Hepatocyte (in vitro differentiated cells): ENCODE data around the gene ZSCAN10. TPM values are rescaled to one million over a fixed set of nuclear protein-coding genes. Genes with fewer than 3 reads are reported as not detected.
A peak's percentile ranks its signal among the peaks of the same experiment; 100 is the strongest.

Source experiments
- DNase-seq: peaks from one replicate; pipeline ENCODE4 v3.0.0-alpha.2; 2016; ENCODE audit warnings: low spot score
- H2AFZ ChIP-seq: fragments of 200-600 bp; sonication (generic); 2 replicates; pipeline ENCODE4 v1.6.0; 2016; ENCODE audit warnings: antibody characterized with exemption, mild to moderate bottlenecking
- H3K27ac ChIP-seq: fragments of 200-600 bp; sonication (generic); 2 replicates; pipeline ENCODE4 v1.5.1; 2016; ENCODE audit warnings: mild to moderate bottlenecking
- H3K27me3 ChIP-seq: fragments of 200-600 bp; sonication (generic); 2 replicates; pipeline ENCODE4 v1.6.1; 2016
- H3K36me3 ChIP-seq: fragments of 200-600 bp; sonication (generic); replicated peaks from 2 replicates; pipeline ENCODE4 v1.5.1; 2016; ENCODE audit warnings: low read depth; ENCODE audit not compliant: insufficient read depth
- H3K4me1 ChIP-seq: fragments of 200-600 bp; sonication (generic); 2 replicates; pipeline ENCODE4 v1.5.1; 2016; ENCODE audit warnings: mild to moderate bottlenecking, moderate library complexity; ENCODE audit not compliant: insufficient read depth
- H3K4me2 ChIP-seq: fragments of 200-600 bp; sonication (generic); 2 replicates; pipeline ENCODE4 v1.6.0; 2016
- H3K4me3 ChIP-seq: fragments of 200-600 bp; sonication (generic); 2 replicates; pipeline ENCODE4 v1.5.1; 2016; ENCODE audit warnings: mild to moderate bottlenecking
- H3K79me2 ChIP-seq: fragments of 200-600 bp; sonication (generic); 2 replicates; pipeline ENCODE4 v1.6.0; 2017; ENCODE audit warnings: mild to moderate bottlenecking
- H3K9me2 ChIP-seq: fragments of 200-600 bp; sonication (generic); replicated peaks from 2 replicates; pipeline ENCODE4 v1.6.0; 2017; ENCODE audit warnings: mild to moderate bottlenecking; ENCODE audit not compliant: insufficient read depth
- H3K9me3 ChIP-seq: fragments of 200-600 bp; sonication (generic); 2 replicates; pipeline ENCODE4 v1.5.1; 2016; ENCODE audit warnings: low read depth, mild to moderate bottlenecking
- H4K20me1 ChIP-seq: fragments of 200-600 bp; sonication (generic); 2 replicates; pipeline ENCODE4 v1.6.0; 2016; ENCODE audit warnings: mild to moderate bottlenecking; ENCODE audit not compliant: insufficient read depth, poor library complexity, severe bottlenecking
- EZH2 ChIP-seq: fragments of 200-600 bp; sonication (generic); IDR thresholded peaks from 2 replicates; pipeline ENCODE4 v1.6.1; 2016; ENCODE audit warnings: antibody characterized with exemption, mild to moderate bottlenecking, borderline replicate concordance
- EZH2phosphoT487 ChIP-seq: fragments of 200-600 bp; sonication (generic); IDR thresholded peaks from one replicate; pipeline ENCODE4 v1.6.1; 2018; ENCODE audit warnings: antibody characterized with exemption, mild to moderate bottlenecking, low read depth, moderate library complexity; ENCODE audit not compliant: unreplicated experiment, severe bottlenecking
- WGBS: methylation state at CpG from one replicate; pipeline ENCODE4 v1.1.6; 2016; ENCODE audit warnings: low lambda C conversion rate; ENCODE audit errors: missing lambda C conversion rate; 5-methylcytosine and 5-hydroxymethylcytosine counted together
- polyA plus RNA-seq: library from polyadenylated mRNA; unstranded; fragments of >200 nt; fragmentation: Nextera tagmentation; extraction: Ambion mirVana; gene quantifications from 2 replicates; pipeline ENCODE4 v1.2.1, GENCODE V29; 2016
- total RNA-seq: library from RNA; depleted of rRNA; stranded (reverse); fragments of >200 nt; gene quantifications from 2 replicates; pipeline ENCODE4 v1.2.3, GENCODE V29; 2014
- TF ChIP-seq, protein P1 (sequence below): fragments of 200-600 bp; sonication (generic); IDR thresholded peaks from 2 replicates; pipeline ENCODE4 v1.5.1; 2016; ENCODE audit warnings: antibody characterized with exemption, mild to moderate bottlenecking; ENCODE audit not compliant: poor library complexity

The ZSCAN10 gene
- total and polyA plus RNA-seq, 2 experiments from 2014 or later: not detected

DNA sequence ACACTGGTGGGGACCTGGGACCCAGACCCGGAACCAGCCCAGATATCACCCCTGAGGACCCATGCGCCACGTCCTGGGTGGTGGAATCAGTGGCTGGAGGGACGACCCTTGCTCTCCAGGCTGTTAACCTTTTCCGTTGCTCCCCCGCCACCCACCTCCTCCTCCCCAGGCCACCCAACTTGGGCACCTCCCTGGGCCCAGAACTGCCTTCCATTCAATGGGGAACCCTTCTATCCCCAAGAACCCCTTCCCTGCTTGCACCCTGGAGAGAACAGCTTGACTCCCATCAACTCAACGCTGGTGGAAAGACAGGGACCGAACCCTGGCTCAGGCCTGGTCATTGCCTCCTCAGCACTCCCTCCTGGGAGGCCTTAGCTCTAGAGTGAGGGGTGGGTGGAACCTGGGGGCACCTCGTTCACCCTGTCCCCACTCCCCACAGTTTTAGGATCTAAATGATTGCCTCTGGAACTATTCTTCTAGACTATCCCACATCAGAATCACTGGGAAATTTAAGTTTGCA is 39.3 kb downstream of the ZSCAN10 start:
- 89% methylated on average over 3 of the region's 9 CpGs for WGBS
- peak overlapping the region; percentile 87 for H3K27ac ChIP-seq

DNA sequence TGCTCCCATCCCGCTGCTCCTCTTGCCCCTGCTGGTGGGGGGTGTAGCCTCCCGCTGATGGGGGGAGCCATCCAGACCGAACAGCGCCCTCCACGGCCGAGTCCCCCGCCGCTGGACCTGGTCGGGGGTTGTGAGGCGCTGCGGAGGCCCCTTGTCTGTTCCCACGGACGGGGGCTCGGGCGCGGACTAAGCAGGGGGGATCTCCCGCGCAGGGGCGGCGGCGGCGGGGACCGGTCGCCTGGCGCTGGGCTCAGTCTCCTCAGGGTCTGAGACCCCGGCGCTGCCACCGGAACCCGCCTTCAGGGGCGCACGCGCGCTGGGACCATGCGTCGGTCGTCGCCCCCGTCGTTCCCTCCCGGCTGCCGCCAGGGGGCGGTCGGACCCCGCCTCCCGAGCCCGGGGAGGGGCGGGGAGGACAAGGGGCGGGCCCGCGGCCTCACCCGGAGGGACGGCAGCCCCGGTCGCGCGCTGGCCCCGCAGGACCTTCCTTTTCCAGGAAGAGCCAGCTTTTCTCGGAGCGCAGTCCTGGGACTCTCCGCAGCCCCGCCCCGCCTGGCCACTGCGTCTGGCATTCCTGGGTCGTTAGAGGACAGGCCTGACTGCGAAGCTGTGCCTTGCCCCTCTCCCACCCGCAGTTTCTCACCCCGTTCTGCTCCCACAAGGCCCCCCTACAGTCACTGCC is 39.9 kb downstream of the ZSCAN10 start:
- Histone ChIP-seq H3K4me1 (peaks cover 9% of the 10 kb centered on the region), H3K9me3 (no peaks in the 10 kb centered on the region), H3K27me3 (no peaks in the 10 kb centered on the region), H3K4me2 (peak overlapping the region; percentile 99), H4K20me1 (no peaks in the 10 kb centered on the region), H3K79me2 (no peaks in the 10 kb centered on the region), H3K27ac (peak overlapping the region; percentile 87), H3K4me3 (peak overlapping the region; percentile 88), H2AFZ (peak overlapping the region; percentile 89), H3K9me2 (no peaks in the 10 kb centered on the region), H3K36me3 (no peaks in the 10 kb centered on the region)
- peak; percentile 97 for DNase-seq
- no peak for TF ChIP-seq EZH2
- TF ChIP-seq, protein P1, sequence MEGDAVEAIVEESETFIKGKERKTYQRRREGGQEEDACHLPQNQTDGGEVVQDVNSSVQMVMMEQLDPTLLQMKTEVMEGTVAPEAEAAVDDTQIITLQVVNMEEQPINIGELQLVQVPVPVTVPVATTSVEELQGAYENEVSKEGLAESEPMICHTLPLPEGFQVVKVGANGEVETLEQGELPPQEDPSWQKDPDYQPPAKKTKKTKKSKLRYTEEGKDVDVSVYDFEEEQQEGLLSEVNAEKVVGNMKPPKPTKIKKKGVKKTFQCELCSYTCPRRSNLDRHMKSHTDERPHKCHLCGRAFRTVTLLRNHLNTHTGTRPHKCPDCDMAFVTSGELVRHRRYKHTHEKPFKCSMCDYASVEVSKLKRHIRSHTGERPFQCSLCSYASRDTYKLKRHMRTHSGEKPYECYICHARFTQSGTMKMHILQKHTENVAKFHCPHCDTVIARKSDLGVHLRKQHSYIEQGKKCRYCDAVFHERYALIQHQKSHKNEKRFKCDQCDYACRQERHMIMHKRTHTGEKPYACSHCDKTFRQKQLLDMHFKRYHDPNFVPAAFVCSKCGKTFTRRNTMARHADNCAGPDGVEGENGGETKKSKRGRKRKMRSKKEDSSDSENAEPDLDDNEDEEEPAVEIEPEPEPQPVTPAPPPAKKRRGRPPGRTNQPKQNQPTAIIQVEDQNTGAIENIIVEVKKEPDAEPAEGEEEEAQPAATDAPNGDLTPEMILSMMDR: peak; percentile 87
- under 1% methylated on average over 35 of the region's 67 CpGs for WGBS

More for the DNA sequence above, 39.3 kb downstream of the ZSCAN10 start:
- DNase-seq: no peak
- no peak for TF ChIP-seq EZH2
- TF ChIP-seq EZH2phosphoT487: no peak
- TF ChIP-seq, protein P1: no peak
- H3K9me2 ChIP-seq: no peaks in the 10 kb centered on the region
- peak overlapping the region; percentile 54 for H2AFZ ChIP-seq
- H3K4me3 ChIP-seq: no peak overlapping the region
- H3K4me2 ChIP-seq: peak overlapping the region; percentile 99
- no peaks in the 10 kb centered on the region for H4K20me1 ChIP-seq
- no peaks in the 10 kb centered on the region for H3K79me2 ChIP-seq
- no peaks in the 10 kb centered on the region for H3K27me3 ChIP-seq
- no peaks in the 10 kb centered on the region for H3K9me3 ChIP-seq
- peaks cover 12% of the 10 kb centered on the region for H3K4me1 ChIP-seq
- no peaks in the 10 kb centered on the region for H3K36me3 ChIP-seq

DNA sequence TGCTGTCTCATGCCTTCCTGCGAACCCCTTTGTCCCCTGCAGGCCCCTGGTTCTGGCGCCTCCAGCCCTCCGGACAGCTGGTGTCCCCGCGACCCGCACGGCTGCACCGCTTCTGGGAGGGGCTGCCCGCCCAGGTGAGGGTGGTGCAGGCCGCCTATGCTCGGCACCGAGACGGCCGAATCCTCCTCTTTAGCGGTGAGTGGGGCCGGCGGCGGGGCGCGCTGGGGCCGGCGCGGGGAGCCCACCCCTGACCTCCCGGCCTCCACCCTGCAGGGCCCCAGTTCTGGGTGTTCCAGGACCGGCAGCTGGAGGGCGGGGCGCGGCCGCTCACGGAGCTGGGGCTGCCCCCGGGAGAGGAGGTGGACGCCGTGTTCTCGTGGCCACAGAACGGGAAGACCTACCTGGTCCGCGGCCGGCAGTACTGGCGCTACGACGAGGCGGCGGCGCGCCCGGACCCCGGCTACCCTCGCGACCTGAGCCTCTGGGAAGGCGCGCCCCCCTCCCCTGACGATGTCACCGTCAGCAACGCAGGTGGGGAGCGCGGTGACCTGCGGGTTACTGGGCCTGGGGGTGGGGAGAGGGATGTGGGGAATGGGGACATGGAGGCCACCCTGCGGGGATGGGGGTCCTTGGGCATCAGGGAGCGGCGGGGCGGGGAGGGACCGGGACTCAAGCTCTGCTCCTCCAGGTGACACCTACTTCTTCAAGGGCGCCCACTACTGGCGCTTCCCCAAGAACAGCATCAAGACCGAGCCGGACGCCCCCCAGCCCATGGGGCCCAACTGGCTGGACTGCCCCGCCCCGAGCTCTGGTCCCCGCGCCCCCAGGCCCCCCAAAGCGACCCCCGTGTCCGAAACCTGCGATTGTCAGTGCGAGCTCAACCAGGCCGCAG is 40.7 kb downstream of the ZSCAN10 start:
- Histone ChIP-seq H3K9me2 (no peaks in the 10 kb centered on the region), H4K20me1 (no peaks in the 10 kb centered on the region), H3K27ac (peak overlapping the region; percentile 62), H3K4me2 (peak overlapping the region; percentile 99), H3K27me3 (no peaks in the 10 kb centered on the region), H2AFZ (peak overlapping the region; percentile 89), H3K4me1 (peaks cover 9% of the 10 kb centered on the region), H3K9me3 (no peaks in the 10 kb centered on the region), H3K36me3 (no peaks in the 10 kb centered on the region), H3K79me2 (no peaks in the 10 kb centered on the region), H3K4me3 (peak overlapping the region; percentile 88)
- WGBS: 13% methylated on average over 45 of the region's 77 CpGs
- peak; percentile 82 for DNase-seq
- TF ChIP-seq EZH2 (no peak), EZH2phosphoT487 (no peak)
- TF ChIP-seq, protein P1: no peak
